Right lung (tissue), 5 donors: ENCODE measurements around the gene GNG7. TPM values are rescaled to one million over a fixed set of nuclear protein-coding genes. Genes with fewer than 3 reads are reported as not detected.
"Not testable (repeated sequence)": the region's sequence is repeated elsewhere in the genome, so short reads cannot be mapped to it uniquely, and the experiment has no call there.

Experiments
- DNase-seq, 2 donors: peaks; one replicate each; pipeline ENCODE4 v3.0.0-alpha.2; 2013
- polyA plus RNA-seq, 5 donors: library from polyadenylated mRNA; unstranded; fragments of 120-200 nt; gene quantifications; one replicate each; pipeline versions ENCODE4 v1.2.1 to v1.2.3, GENCODE V29; 2013; ENCODE audit warnings: inconsistent platforms in 1 of 5, low replicate concordance in 1 of 5; ENCODE audit not compliant: insufficient read length in 5 of 5, insufficient read depth in 1 of 5

GNG7 gene
- polyA plus RNA-seq, 5 donors: 4.5 to 7.1 (median 5.8) TPM

GRCh38 chr19:2714531-2715269, 12.2 kb upstream of the GNG7 start:
- DNase-seq: no peak

GRCh38 chr19:2714102-2714501, 11.6 kb upstream of the GNG7 start:
- DNase-seq: not testable (repeated sequence)

GRCh38 chr19:2713170-2713569, 10.7 kb upstream of the GNG7 start:
- DNase-seq: not testable (repeated sequence)

GRCh38 chr19:2711875-2712205, 9.3 kb upstream of the GNG7 start:
- no peak for DNase-seq

GRCh38 chr19:2711172-2711874, 8.8 kb upstream of the GNG7 start:
- no peak for DNase-seq

GRCh38 chr19:2706251-2706650, 3.8 kb upstream of the GNG7 start:
- no peak for DNase-seq

- no peak for DNase-seq
These were observed 1.3 kb upstream of the GNG7 start for GRCh38 chr19:2703691-2704216.

- DNase-seq: no peak
These were observed 563 bp upstream of the GNG7 start for GRCh38 chr19:2703077-2703437.

GRCh38 chr19:2701361-2702169, 929 bp downstream of the GNG7 start:
- DNase-seq: no peak

- no peak for DNase-seq
These were observed 1.7 kb downstream of the GNG7 start for GRCh38 chr19:2700660-2701360.

- DNase-seq: no peak
These were observed 2.9 kb downstream of the GNG7 start for GRCh38 chr19:2699413-2700140.

GRCh38 chr19:2694196-2694595, 8.3 kb downstream of the GNG7 start:
- no peak for DNase-seq

GRCh38 chr19:2693492-2694160, 8.9 kb downstream of the GNG7 start:
- DNase-seq: no peak

- no peak for DNase-seq
These were observed 10.5 kb downstream of the GNG7 start for GRCh38 chr19:2691951-2692350.

GRCh38 chr19:2690856-2691255, 11.6 kb downstream of the GNG7 start:
- DNase-seq: no peak

GRCh38 chr19:2686360-2686759, 16.1 kb downstream of the GNG7 start:
- no peak for DNase-seq

- DNase-seq: no peak
These were observed 17.2 kb downstream of the GNG7 start for GRCh38 chr19:2685204-2685704.

GRCh38 chr19:2683430-2684003, 19.0 kb downstream of the GNG7 start:
- no peak for DNase-seq

GRCh38 chr19:2680808-2681207, 21.7 kb downstream of the GNG7 start:
- no peak for DNase-seq

GRCh38 chr19:2679439-2679838, 23.1 kb downstream of the GNG7 start:
- DNase-seq: no peak
